Measurements from ENCODE around the gene EEF2KMT.
"Not testable (repeated sequence)": the region's sequence is repeated elsewhere in the genome, so short reads cannot be mapped to it uniquely, and the experiment has no call there.

DNA sequence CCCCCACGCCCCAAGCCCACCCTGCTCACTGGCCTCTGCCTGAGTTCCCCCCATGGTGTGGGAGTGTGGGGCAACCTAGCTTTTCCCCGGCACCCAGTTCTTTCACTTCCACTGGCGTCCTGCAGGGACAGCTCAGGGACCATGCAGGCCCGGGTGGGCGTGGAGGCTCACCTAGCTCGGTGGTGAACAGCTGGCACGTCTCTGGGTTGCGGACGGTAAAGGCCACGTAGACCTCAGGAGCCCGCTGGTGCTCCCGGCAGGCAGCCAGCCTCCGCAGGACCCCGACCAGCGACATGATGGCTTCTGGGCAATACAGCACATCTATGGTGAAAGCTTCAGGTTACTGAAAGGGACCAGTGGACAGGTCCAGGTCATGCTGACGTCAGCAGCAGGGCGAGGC lies 8.7 kb downstream of the EEF2KMT start:
- TF ChIP-seq, protein P1, sequence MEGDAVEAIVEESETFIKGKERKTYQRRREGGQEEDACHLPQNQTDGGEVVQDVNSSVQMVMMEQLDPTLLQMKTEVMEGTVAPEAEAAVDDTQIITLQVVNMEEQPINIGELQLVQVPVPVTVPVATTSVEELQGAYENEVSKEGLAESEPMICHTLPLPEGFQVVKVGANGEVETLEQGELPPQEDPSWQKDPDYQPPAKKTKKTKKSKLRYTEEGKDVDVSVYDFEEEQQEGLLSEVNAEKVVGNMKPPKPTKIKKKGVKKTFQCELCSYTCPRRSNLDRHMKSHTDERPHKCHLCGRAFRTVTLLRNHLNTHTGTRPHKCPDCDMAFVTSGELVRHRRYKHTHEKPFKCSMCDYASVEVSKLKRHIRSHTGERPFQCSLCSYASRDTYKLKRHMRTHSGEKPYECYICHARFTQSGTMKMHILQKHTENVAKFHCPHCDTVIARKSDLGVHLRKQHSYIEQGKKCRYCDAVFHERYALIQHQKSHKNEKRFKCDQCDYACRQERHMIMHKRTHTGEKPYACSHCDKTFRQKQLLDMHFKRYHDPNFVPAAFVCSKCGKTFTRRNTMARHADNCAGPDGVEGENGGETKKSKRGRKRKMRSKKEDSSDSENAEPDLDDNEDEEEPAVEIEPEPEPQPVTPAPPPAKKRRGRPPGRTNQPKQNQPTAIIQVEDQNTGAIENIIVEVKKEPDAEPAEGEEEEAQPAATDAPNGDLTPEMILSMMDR (conservative IDR thresholded peaks at IDR 0.05): not testable (repeated sequence)
- TF ChIP-seq EZH2 (IDR thresholded peaks at IDR 0.05; ENCODE audit: low read depth): not testable (repeated sequence)
